ENCODE data around the gene GLRA3.

Gene GLRA3

DNA sequence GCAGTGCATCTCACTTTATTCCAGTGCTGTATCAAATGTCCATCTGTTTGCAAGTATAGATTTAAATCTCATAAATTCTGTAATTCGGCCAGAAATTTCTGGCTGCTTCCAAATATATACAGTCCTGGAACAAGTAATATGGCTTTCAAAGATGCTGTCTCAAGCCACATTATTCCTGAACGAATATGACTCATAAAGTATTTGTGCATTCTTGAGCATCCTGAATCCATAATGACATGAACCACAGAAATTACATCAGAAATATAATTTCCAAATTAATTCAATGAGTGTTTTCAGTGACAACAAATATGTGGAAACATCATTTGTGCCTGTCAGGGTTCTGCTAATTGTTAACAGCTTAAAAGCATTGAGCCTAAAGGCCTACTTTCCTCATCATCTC lies 165.8 kb downstream of the GLRA3 start:
- TF ChIP-seq, protein P1, sequence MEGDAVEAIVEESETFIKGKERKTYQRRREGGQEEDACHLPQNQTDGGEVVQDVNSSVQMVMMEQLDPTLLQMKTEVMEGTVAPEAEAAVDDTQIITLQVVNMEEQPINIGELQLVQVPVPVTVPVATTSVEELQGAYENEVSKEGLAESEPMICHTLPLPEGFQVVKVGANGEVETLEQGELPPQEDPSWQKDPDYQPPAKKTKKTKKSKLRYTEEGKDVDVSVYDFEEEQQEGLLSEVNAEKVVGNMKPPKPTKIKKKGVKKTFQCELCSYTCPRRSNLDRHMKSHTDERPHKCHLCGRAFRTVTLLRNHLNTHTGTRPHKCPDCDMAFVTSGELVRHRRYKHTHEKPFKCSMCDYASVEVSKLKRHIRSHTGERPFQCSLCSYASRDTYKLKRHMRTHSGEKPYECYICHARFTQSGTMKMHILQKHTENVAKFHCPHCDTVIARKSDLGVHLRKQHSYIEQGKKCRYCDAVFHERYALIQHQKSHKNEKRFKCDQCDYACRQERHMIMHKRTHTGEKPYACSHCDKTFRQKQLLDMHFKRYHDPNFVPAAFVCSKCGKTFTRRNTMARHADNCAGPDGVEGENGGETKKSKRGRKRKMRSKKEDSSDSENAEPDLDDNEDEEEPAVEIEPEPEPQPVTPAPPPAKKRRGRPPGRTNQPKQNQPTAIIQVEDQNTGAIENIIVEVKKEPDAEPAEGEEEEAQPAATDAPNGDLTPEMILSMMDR (IDR thresholded peaks at IDR 0.05; ENCODE audit: low read depth, low read length), result no peak
- Histone ChIP-seq H3K27me3 (peaks cover 14% of the 10 kb centered on the region), H3K4me3 (ENCODE audit: low read depth, low read length) (no peak overlapping the region), H3K9me3 (no peaks in the 10 kb centered on the region), H3K36me3 (no peaks in the 10 kb centered on the region), H3K4me1 (no peaks in the 10 kb centered on the region)
- no peak for DNase-seq

DNA sequence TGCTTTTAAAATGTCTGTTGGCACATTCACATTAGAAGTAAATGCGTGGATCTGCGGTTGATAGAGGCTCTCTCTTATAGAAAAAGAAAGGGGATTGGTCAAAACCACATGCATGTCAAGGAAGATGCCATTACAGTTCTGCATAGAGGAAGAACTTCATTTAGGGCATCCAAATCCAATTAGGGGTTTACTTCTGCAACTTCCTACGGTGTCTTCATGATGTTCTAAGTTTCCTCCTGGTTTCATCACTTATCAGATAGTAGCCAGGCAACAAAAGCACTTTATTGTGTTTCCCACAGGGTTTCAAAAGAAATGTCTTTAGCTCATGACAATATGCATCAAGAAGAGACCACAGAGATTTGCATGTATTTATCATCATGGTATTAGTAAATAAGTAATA lies 170.8 kb downstream of the GLRA3 start:
- Histone ChIP-seq H3K4me3 (ENCODE audit: low read depth, low read length) (no peak overlapping the region), H3K36me3 (no peaks in the 10 kb centered on the region), H3K4me1 (peaks cover 8% of the 10 kb centered on the region), H3K27me3 (peaks cover 22% of the 10 kb centered on the region), H3K9me3 (no peaks in the 10 kb centered on the region)
- TF ChIP-seq, protein P1 (IDR thresholded peaks at IDR 0.05; ENCODE audit: low read depth, low read length), result no peak
- DNase-seq, result no peak

DNA sequence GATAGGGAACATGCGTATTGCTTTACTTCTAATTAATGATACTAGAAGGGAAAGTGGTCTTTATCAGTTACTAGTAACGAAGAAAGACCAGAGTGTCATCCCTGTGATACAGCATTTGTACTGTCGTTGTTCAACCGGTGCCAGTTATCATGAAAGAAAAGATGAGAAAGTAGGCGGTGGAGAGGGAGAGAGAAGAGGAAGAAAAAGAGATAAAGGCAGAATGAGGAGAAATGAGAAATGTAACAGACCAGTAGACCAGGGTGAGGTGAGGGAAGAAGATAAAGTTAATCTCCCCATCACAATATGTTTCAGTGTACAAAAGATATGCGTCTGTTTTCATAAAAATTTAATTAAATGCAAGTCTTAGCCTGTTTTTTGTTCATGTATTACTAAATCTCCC lies 171.6 kb downstream of the GLRA3 start:
- H3K4me3 ChIP-seq (ENCODE audit: low read depth, low read length), result no peak overlapping the region
- H3K36me3 ChIP-seq, result no peaks in the 10 kb centered on the region
- H3K9me3 ChIP-seq, result no peaks in the 10 kb centered on the region
- H3K27me3 ChIP-seq, result peaks cover 22% of the 10 kb centered on the region
- H3K4me1 ChIP-seq, result peaks cover 8% of the 10 kb centered on the region
- TF ChIP-seq, protein P1 (IDR thresholded peaks at IDR 0.05; ENCODE audit: low read depth, low read length), result no peak
- DNase-seq, result no peak

DNA sequence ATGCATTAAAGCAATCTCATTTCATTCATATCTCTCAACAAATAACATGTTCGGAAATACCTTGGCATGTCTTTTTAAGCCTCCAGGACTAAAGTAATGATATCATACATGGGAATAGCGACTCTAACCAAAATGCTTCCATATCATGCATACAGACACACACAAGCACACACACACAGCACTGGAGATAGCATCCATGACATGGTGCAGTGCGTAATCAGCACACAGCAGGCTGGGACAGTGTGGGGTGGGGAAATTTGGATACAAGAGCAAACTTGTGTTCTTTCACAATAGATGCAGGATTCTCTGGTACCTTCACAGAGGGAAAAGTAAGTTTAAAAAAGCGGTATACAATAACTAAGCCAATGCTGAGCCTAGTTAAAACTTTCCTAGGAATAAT lies 174.4 kb downstream of the GLRA3 start:
- H3K4me1 ChIP-seq, result peaks cover 8% of the 10 kb centered on the region
- H3K36me3 ChIP-seq, result no peaks in the 10 kb centered on the region
- H3K9me3 ChIP-seq, result no peaks in the 10 kb centered on the region
- no peak for DNase-seq
- TF ChIP-seq, protein P1 (IDR thresholded peaks at IDR 0.05; ENCODE audit: low read depth, low read length), result no peak
- H3K4me3 ChIP-seq (ENCODE audit: low read depth, low read length), result no peak overlapping the region
- peaks cover 22% of the 10 kb centered on the region for H3K27me3 ChIP-seq

DNA sequence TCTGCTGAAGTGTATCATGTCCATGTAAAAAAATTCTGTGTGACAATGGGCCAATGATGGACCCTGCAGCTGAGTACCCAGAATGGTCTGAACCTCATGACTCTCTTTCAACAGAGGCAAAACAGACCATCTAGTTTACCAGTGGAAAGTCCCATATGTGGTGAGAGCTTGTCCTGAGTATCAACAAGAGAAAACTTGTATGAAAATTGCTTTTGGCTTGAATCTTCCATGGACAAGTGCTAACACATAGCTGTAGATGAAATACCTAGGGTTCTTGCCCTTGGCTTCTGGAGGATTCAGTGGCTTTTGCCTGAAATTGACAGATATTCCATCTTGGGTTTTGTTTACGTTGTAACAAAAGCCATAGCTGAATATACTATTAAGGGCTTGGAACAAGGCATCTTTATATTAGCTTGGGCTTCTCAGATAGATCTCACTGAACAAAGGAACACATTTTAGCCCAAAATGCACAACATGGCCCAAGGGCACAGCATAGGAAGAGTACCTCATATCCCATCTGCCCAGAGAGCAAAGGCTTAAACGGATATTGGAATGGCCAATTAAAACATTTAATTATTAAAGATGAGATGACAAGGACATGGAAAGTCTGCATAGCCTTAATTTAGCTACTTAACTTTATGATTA lies 178.2 kb downstream of the GLRA3 start:
- H3K27me3 ChIP-seq, result peaks cover 10% of the 10 kb centered on the region
- H3K9me3 ChIP-seq, result no peaks in the 10 kb centered on the region
- no peaks in the 10 kb centered on the region for H3K4me1 ChIP-seq
- TF ChIP-seq, protein P1 (IDR thresholded peaks at IDR 0.05; ENCODE audit: low read depth, low read length), result no peak
- no peak overlapping the region for H3K4me3 ChIP-seq (ENCODE audit: low read depth, low read length)
- no peak for DNase-seq
- H3K36me3 ChIP-seq, result no peaks in the 10 kb centered on the region

DNA sequence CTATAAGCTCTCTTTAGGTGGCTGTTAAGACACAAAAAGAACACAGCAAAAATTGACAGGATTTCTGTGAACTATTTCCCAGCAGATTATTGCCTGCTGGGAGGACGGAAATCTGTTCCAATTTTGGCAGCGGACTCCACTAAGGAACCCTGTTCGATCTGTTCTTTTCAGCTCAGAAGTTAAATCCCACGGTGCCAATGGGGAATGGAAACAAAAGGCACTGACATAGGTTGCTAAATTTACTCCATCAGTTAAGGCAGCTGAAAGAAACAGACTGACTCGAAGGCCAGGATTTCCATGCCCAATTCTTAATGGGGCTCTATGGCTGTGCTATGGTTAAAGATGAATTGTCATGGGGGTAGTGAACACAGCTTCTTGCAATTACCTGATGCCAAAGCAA lies 180.2 kb downstream of the GLRA3 start:
- peaks cover 3% of the 10 kb centered on the region; the same call in 1 of the 2 replicates for H3K27me3 ChIP-seq
- H3K36me3 ChIP-seq, result no peaks in the 10 kb centered on the region
- TF ChIP-seq, protein P1 (IDR thresholded peaks at IDR 0.05; ENCODE audit: low read depth, low read length), result no peak
- H3K4me1 ChIP-seq, result no peaks in the 10 kb centered on the region
- H3K9me3 ChIP-seq, result no peaks in the 10 kb centered on the region
- no peak for DNase-seq
- H3K4me3 ChIP-seq (ENCODE audit: low read depth, low read length), result no peak overlapping the region
